ENCODE measurements around the gene ALKBH7.

Gene ALKBH7

GRCh38 chr19:6424195-6424938 lies 51.8 kb downstream of the ALKBH7 start, which contains the start of gene KHSRP:
Gene KHSRP, minus strand, starts transcription at chr19:6424811. Its CDS starts 110 bp downstream, at chr19:6424701.
- DNase-seq (ENCODE audit: low read depth in 2 of 2): no peak

Measured in fibroblast of skin of left biceps (primary cell).